Left lung (tissue), 10 donors: ENCODE results near the gene TRIP13. TPM values are rescaled to one million over a fixed set of nuclear protein-coding genes. Genes with fewer than 3 reads are reported as not detected.

Experiments
- ATAC-seq: fragments of 200-7000 bp; cut with Tn5 transposase; one replicate; pipeline ENCODE4 v1.9.1; 2020; ENCODE audit warnings: moderate library complexity
- DNase-seq, 4 donors: peaks; one replicate each; pipeline ENCODE4 v3.0.0-alpha.2; 2013 to 2020
- H3K27ac ChIP-seq, 2 donors: fragments of 200-600 bp; sonication (generic) in 1 of 2; one replicate each; pipeline versions ENCODE4 v1.5.0 to v1.8.0; 2020 to 2021
- H3K27me3 ChIP-seq, 2 donors: fragments of 200-600 bp; sonication (generic) in 1 of 2; one replicate each; pipeline versions ENCODE4 v1.5.0 to v1.8.0; 2020 to 2021
- H3K36me3 ChIP-seq, 2 donors: fragments of 200-600 bp; sonication (generic) in 1 of 2; one replicate each; pipeline versions ENCODE4 v1.5.0 to v1.8.0; 2020 to 2021
- H3K4me1 ChIP-seq, 2 donors: fragments of 200-600 bp; one replicate each; pipeline ENCODE4 v1.8.0; 2021
- H3K4me3 ChIP-seq, 2 donors: fragments of 200-600 bp; sonication (generic) in 1 of 2; one replicate each; pipeline versions ENCODE4 v1.5.0 to v1.8.0; 2020 to 2021; ENCODE audit warnings: mild to moderate bottlenecking in 1 of 2
- H3K9me3 ChIP-seq, 2 donors: fragments of 200-600 bp; sonication (generic) in 1 of 2; one replicate each; pipeline versions ENCODE4 v1.5.0 to v1.8.0; 2020 to 2021
- CTCF ChIP-seq, 2 donors: fragments of 200-600 bp; sonication (generic) in 1 of 2; IDR thresholded peaks; one replicate each; pipeline versions ENCODE4 v1.5.0 to v1.8.0; 2021; ENCODE audit warnings: antibody characterized with exemption in 2 of 2
- intact Hi-C, 2 donors: fragments of 100-400 bp; cut with DNase I; formaldehyde crosslinking; loops; one replicate each; pipeline versions ENCODE4 v1.11.2 to v1.14.2; 2022
- polyA plus RNA-seq, 6 donors: library from polyadenylated mRNA; unstranded; fragments of 120-200 nt; gene quantifications; one replicate each; pipeline ENCODE4 v1.2.1, GENCODE V29; 2013; ENCODE audit not compliant: insufficient read length in 6 of 6
- total RNA-seq, 2 donors: library from RNA; stranded (reverse); fragmentation: NEBNext Ultra II Directional; extraction: Animal tissue kit (Norgen Biotek cat#: 25700); gene quantifications; one replicate each; pipeline ENCODE4 v1.2.1, GENCODE V29; 2021
- donor health status: DM: no; HTN: yes; CAD: no.
- donor health status: DM: no; HTN: no; CAD: no.

Gene TRIP13
- total and polyA plus RNA-seq, 8 donors, result 4.3 to 17.4 (median 12.2) TPM

DNA sequence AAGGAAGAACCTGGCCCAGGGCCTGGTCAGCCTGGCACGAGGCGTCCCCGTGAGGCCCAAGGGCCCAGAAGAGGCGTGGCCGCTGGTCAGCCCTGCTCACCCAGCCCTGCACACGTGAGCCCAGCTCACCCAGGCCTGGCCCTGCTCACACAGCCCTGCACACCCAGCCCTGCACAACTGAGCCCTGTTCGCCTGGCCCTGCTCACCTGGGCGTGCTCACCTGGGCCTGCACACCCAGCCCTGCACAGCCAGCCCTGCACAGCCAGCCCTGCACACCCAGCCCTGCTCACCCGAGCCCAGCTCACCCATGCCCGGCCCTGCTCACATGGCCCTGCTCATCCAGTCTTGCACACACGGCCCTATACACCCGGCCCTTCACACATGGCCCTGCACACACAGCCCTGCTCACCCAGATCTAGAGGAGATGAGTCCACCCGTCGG, 44.0 kb upstream of the TRIP13 start:
- H3K4me3 ChIP-seq, result no peak overlapping the region
- intact Hi-C loops, result no loop called here
- ATAC-seq (no peak), DNase-seq (peak in 2 of 4 donors; percentile 25 to 69)
- no peak for TF ChIP-seq CTCF (IDR thresholded peaks at IDR 0.05)
- H3K36me3 ChIP-seq, result no peaks in the 10 kb centered on the region
- no peaks in the 10 kb centered on the region for H3K4me1 ChIP-seq
- H3K9me3 ChIP-seq, result no peaks in the 10 kb centered on the region
- peaks cover 6 to 25% of the 10 kb centered on the region in 2 donors for H3K27me3 ChIP-seq
- no peak overlapping the region for H3K27ac ChIP-seq

DNA sequence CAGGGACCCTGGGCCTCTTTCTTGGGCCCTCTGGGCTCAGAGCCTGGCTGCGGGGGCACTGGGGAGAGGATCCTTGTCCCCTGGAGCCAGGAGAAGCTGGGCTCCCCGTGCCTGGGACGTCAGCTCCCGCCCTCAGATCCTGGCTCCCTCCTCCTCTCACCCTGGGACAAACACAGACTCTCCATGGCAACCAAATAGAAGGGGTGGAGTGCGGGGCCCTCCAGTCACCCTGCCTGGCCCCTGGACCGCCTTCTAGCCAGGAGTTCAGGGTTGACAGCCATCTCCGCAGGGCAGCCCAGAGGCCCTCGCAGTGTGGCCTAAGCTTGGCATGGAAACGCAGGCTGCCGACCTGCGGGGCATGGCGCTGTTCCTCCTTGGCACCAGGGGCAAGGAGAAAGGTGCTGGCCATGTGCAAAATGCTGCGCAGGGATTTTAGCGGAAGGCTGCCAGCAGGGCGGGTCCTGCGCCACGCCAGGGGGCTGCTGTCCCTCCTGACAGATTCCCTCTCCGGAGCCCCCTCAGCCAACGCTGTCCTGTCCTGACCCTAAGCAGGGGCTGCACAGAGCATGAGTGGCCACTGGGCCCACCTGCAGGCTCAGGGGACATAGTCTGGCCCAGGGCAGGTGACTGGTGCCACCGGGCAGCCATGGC, 42.9 kb upstream of the TRIP13 start:
- ATAC-seq (peak; percentile 88), DNase-seq (peak; percentile 50 to 81 (median 68))
- no peaks in the 10 kb centered on the region for H3K36me3 ChIP-seq
- no peaks in the 10 kb centered on the region for H3K4me1 ChIP-seq
- H3K4me3 ChIP-seq, result peak overlapping the region; percentile 11 to 35
- no peaks in the 10 kb centered on the region for H3K9me3 ChIP-seq
- peaks cover 6 to 25% of the 10 kb centered on the region in 2 donors for H3K27me3 ChIP-seq
- intact Hi-C loops, result no loop called here
- H3K27ac ChIP-seq, result no peak overlapping the region
- TF ChIP-seq CTCF (IDR thresholded peaks at IDR 0.05), result no peak

DNA sequence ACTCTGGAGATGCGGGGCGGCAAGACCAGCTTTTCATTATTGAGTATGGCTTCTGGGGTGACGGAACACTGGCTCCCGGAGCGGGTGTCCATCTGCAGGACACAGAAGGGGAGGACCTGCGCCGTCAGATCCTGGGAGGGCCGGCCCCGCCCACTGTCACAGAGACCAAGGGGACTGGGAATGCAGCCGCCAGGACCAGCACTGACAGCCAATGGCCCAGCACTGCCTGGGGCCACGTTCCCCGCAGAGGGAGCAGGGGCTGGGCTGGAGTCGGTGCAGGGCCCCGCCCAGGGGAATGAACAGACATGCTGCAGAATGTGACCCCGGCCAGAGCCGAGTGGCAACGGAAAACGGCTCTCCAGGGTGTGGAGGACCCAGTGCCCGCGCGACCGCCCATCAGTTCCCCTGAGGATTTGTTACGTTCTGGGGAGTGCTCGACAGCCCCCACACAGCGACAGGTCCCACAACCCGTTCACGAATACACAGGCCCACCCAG, 42.1 kb upstream of the TRIP13 start, which contains the start of gene ZDHHC11:
Gene ZDHHC11, minus strand, starts transcription at position 476 of the 496 bp plus-strand sequence. Its CDS starts 384 bp downstream, at position 92.
- no peaks in the 10 kb centered on the region for H3K4me1 ChIP-seq
- no peaks in the 10 kb centered on the region for H3K9me3 ChIP-seq
- H3K4me3 ChIP-seq, result peak within 1 kb of the TSS; percentile 11 to 35
- peaks cover 6 to 25% of the 10 kb centered on the region in 2 donors for H3K27me3 ChIP-seq
- intact Hi-C loops, result no loop called here
- no peak within 1 kb of the TSS for H3K27ac ChIP-seq
- no peaks in the 10 kb centered on the region for H3K36me3 ChIP-seq
- TF ChIP-seq CTCF (IDR thresholded peaks at IDR 0.05), result no peak
- DNase-seq (peak in 3 of 4 donors; percentile 45 to 92 (median 73)), ATAC-seq (peak; percentile 94)

- TF ChIP-seq CTCF (IDR thresholded peaks at IDR 0.05), result no peak
- intact Hi-C loops, result no loop called here
- Histone ChIP-seq H3K4me1 (no peaks in the 10 kb centered on the region), H3K36me3 (no peaks in the 10 kb centered on the region), H3K27me3 (peaks cover 6 to 25% of the 10 kb centered on the region in 2 donors), H3K4me3 (peak overlapping the region in 1 of 2 donors; percentile 35), H3K27ac (no peak overlapping the region), H3K9me3 (no peaks in the 10 kb centered on the region)
- DNase-seq, result peak in 2 of 4 donors; percentile 30 to 76
- ATAC-seq, result no peak
These were observed 41.6 kb upstream of the TRIP13 start for GRCh38 chr5:851076-851475.

- H3K36me3 ChIP-seq, result no peaks in the 10 kb centered on the region
- intact Hi-C loops, result no loop called here
These were observed 41.1 kb upstream of the TRIP13 start for GRCh38 chr5:851553-851952.

More at GRCh38 chr5:851553-851952, 41.1 kb upstream of the TRIP13 start:
- no peak for ATAC-seq
- no peaks in the 10 kb centered on the region for H3K9me3 ChIP-seq
- H3K27me3 ChIP-seq, result peaks cover 6 to 25% of the 10 kb centered on the region in 2 donors
- peak in 1 of 4 donors; percentile 76 for DNase-seq
- H3K4me1 ChIP-seq, result no peaks in the 10 kb centered on the region
- H3K27ac ChIP-seq, result no peak overlapping the region
- no peak for TF ChIP-seq CTCF (IDR thresholded peaks at IDR 0.05)
- H3K4me3 ChIP-seq, result no peak overlapping the region
